Measurements from ENCODE around the gene RYR3. TPM values are rescaled to one million over a fixed set of nuclear protein-coding genes. Genes with fewer than 3 reads are reported as not detected.

RYR3 gene
- total and polyA plus RNA-seq, 7 donors = 2.5 to 159 (median 24.0) TPM

- Histone ChIP-seq H3K27me3 (ENCODE audit: insufficient read depth in 3 of 3, low read length in 2 of 3) (no peaks in the 10 kb centered on the region), H3K27ac (no peak overlapping the region), H3K9me3 (no peaks in the 10 kb centered on the region), H3K4me3 (no peak overlapping the region), H3K36me3 (ENCODE audit: insufficient read depth in 1 of 2, low read depth in 1 of 2) (peaks cover 0 to 34% of the 10 kb centered on the region in 2 donors), H3K4me1 (no peaks in the 10 kb centered on the region)
- 92 to 94% (median 94%) methylated on average over 2 of the region's 2 CpGs for WGBS, 3 donors
- intact Hi-C loops (cut with DNase I) = loop anchor here in 1 of 2 donors (10.0 kb wide), 1 partner anchor 59 kb away; no protein-coding TSS in a partner anchor
- ATAC-seq (no peak), DNase-seq (no peak)
- no peak for TF ChIP-seq CTCF (IDR thresholded peaks at IDR 0.05)
Measured at GRCh38 chr15:33846142-33846541, 535.4 kb downstream of the RYR3 start.

GRCh38 chr15:33846862-33847261 is 536.1 kb downstream of the RYR3 start:
- Histone ChIP-seq H3K4me3 (no peak overlapping the region), H3K36me3 (ENCODE audit: insufficient read depth in 1 of 2, low read depth in 1 of 2) (peaks cover 0 to 34% of the 10 kb centered on the region in 2 donors), H3K4me1 (no peaks in the 10 kb centered on the region), H3K9me3 (no peaks in the 10 kb centered on the region), H3K27me3 (ENCODE audit: insufficient read depth in 3 of 3, low read length in 2 of 3) (no peaks in the 10 kb centered on the region), H3K27ac (no peak overlapping the region)
- intact Hi-C loops (cut with DNase I) = loop anchor here in 1 of 2 donors (10.0 kb wide), 1 partner anchor 58 kb away; no protein-coding TSS in a partner anchor
- no peak for ATAC-seq
- no peak for DNase-seq
- WGBS, 3 donors = 81 to 88% (median 88%) methylated on average over 6 of the region's 6 CpGs
- TF ChIP-seq CTCF (IDR thresholded peaks at IDR 0.05) = no peak

DNA sequence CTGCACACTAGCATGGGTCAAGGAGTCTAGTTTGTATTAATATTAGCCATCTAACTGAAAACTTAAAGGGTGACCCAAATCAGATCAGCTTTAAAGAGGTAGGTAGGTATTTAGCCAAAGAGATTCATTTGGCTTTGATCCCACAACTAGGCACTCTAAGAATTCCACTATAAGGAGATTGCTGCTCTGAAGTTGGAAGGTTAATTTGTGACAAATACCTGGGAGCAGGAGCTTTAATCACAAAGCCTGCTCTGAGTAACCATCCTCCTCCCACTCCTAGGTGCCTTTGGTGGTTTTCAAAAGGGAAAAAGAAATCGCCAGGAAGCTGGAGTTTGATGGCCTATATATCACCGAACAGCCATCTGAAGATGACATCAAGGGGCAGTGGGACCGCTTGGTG is 537.2 kb downstream of the RYR3 start:
- H3K9me3 ChIP-seq = no peaks in the 10 kb centered on the region
- intact Hi-C loops (cut with DNase I) = loop anchor here in 1 of 2 donors (10.0 kb wide), 1 partner anchor 57 kb away; no protein-coding TSS in a partner anchor
- no peak overlapping the region for H3K27ac ChIP-seq
- H3K4me1 ChIP-seq = no peaks in the 10 kb centered on the region
- DNase-seq (no peak), ATAC-seq (no peak)
- peaks cover 0 to 43% of the 10 kb centered on the region in 2 donors for H3K36me3 ChIP-seq (ENCODE audit: insufficient read depth in 1 of 2, low read depth in 1 of 2)
- H3K27me3 ChIP-seq (ENCODE audit: insufficient read depth in 3 of 3, low read length in 2 of 3) = no peaks in the 10 kb centered on the region
- H3K4me3 ChIP-seq = no peak overlapping the region
- no peak for TF ChIP-seq CTCF (IDR thresholded peaks at IDR 0.05)
- 92 to 94% (median 92%) methylated on average over 3 of the region's 3 CpGs for WGBS, 3 donors

DNA sequence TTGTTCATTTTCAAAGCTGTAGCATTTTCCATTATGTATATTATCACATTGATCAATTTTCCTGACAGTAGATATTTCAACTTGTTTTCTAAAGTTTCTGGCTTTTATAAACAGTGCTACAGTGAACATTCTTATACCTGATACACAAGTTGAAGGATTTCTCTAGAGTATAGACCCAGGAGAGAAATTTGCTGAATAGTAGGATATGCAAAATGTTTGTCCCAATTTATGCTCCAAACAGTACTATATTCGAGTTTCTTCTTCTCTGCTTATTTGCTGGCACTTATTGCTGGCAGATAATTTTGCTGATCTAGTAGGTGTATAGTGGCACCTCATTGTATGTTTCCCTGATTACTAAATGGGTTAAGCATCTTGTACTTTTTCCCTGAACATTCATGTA is 540.3 kb downstream of the RYR3 start:
- no peak for TF ChIP-seq CTCF (IDR thresholded peaks at IDR 0.05)
- peaks cover 0 to 52% of the 10 kb centered on the region in 2 donors for H3K36me3 ChIP-seq (ENCODE audit: insufficient read depth in 1 of 2, low read depth in 1 of 2)
- no peaks in the 10 kb centered on the region for H3K4me1 ChIP-seq
- 80 to 95% (median 87%) methylated on average over 1 of the region's 1 CpG for WGBS, 3 donors
- DNase-seq = no peak
- no peak for ATAC-seq
- intact Hi-C loops (cut with DNase I) = no loop called here
- no peak overlapping the region for H3K27ac ChIP-seq
- no peaks in the 10 kb centered on the region for H3K9me3 ChIP-seq
- H3K4me3 ChIP-seq = no peak overlapping the region
- H3K27me3 ChIP-seq (ENCODE audit: insufficient read depth in 3 of 3, low read length in 2 of 3) = no peaks in the 10 kb centered on the region

DNA sequence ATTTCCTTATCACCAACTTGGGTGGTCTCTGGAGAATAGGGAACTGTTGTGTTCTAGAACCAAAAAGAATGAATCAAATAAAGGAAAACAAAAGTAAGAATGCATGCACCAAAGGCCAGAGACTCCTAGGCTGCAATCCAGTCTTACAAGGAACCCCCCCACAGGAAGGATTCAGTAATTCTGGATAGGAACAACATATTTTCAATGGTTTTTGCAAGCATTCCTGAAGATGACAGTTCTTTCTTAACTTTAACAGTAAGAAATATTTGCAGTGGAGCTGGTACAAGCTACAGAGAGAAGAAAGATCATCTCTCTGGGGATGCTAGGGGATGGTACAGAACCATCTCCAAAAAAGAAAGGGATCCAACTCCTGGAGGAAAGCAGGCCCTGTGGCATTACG is 541.3 kb downstream of the RYR3 start:
- no peak for TF ChIP-seq CTCF (IDR thresholded peaks at IDR 0.05)
- intact Hi-C loops (cut with DNase I) = no loop called here
- no peak for ATAC-seq

More for the DNA sequence above, 541.3 kb downstream of the RYR3 start:
- WGBS, 3 donors = 95 to 96% (median 95%) methylated on average over 1 of the region's 1 CpG
- H3K27ac ChIP-seq = no peak overlapping the region
- no peak for DNase-seq
- H3K27me3 ChIP-seq (ENCODE audit: insufficient read depth in 3 of 3, low read length in 2 of 3) = no peaks in the 10 kb centered on the region
- no peaks in the 10 kb centered on the region for H3K4me1 ChIP-seq
- H3K9me3 ChIP-seq = no peaks in the 10 kb centered on the region
- peaks cover 3 to 57% of the 10 kb centered on the region in 2 donors for H3K36me3 ChIP-seq (ENCODE audit: insufficient read depth in 1 of 2, low read depth in 1 of 2)
- H3K4me3 ChIP-seq = no peak overlapping the region

All from psoas muscle (tissue), 8 donors.